ENCODE measurements around the gene NXPH2.

Gene NXPH2

DNA sequence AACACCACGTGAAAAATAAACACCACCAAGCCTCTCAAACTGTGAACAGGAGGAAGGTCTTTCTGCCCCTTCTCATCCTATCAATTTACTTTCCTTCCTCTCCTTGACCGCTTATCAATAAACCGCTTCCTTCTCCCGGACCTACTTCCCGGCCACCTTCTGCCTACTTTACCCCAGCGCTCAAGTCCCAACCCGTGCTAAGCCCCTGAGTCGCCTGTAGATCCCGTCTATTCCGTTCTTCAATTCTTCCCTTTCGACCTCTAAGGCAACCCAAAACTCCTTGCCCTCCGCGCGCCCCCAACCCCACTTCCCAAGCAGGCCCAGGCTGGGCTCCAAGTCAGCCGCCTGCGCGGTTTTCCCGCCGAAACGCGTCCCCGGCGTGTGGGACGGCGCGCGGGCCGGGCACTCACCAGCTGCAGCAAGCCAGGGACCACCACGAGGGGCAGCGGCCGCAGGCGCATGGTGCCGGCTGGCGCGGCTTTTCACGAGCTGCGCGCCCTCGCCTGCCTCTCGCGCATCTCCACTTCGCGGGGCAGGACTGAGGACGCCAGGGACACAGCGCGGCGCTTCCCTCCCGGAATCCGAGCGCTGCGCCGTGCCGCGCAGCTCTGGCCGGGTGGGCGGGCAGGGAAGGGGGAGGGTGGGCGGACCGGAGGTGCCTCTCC, at the start of gene NXPH2:
TSS of gene NXPH2 (minus strand) at position 610 of the 665 bp plus-strand sequence. CDS start at position 461, 149 bp downstream.
- DNase-seq: no peak

DNA sequence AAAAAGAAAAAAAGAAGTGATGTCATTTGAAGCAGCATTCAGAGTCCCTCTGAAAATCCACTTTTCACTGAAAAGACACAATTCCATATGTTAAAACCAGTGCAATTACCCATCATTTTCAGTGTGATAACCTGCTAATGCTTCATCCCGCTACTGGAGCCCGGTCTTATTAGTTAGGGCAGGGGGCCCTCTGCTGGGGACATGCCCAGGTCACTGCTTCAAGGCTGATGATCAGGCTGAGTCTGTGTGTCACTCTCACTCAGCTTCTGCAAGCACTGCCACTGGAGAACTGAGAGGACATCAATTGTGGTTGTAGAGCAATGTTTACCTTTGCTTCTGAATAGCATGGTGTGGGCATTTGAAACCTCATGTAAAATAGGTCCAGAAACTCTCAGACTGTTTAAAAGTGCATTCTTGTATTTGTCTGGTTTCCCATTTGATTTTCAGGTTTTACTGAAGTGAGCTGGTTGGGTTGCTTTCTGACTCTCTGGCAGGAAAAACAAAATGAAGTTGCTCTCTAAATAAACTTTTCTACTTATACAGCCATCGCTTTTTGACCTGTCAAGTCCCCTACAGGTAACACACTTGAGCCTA, 49.2 kb upstream of the NXPH2 start:
- peak; percentile 9 for DNase-seq

DNA sequence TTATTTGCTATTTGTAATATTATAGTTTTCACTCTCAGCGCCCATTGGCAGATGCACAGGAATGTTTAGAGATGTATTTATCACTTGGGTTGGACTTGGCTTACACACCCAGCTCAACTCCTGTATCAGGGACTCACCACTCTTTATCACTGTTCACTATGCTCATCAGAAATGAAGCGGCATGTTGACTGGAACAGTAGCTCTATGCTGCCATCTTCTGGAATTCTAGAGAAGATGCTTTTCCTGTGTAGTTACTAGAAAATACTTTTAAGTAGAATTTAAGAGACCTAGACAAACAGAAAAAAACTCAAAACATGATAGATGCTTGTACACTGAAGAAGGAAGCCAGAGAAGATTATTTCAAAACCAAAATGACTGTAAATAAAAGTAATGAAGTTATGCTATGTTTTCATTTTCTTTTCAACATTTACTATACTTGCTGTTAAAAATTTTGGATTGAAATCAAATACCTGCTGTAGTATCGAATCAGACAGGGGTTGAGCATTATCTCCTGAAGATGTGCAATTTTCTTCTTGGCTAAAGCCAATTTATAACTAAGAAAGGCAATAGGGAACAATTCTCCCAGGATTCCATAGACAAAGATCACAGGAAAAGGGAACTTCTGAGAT, 47.4 kb upstream of the NXPH2 start:
- peak; percentile 55 for DNase-seq

DNA sequence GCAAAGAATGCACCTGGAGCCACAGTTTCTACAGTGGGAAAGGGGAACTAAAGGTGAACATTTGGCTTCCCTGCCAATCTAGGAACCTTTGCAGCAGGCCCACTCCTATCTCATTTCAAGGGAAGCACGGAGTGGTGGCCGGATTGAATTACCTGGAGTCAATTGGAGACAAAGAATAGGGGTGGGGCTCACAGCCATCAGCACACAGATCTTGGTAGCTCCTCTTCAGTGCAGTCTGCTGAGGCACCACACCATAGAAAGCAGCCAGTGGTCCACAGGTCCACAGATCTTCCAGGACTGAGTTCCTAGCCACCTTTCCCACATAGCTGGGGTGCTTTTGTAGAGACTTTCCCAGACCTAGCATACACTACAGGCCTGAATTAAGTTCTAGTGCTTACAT, 43.5 kb upstream of the NXPH2 start:
- no peak for DNase-seq

DNA sequence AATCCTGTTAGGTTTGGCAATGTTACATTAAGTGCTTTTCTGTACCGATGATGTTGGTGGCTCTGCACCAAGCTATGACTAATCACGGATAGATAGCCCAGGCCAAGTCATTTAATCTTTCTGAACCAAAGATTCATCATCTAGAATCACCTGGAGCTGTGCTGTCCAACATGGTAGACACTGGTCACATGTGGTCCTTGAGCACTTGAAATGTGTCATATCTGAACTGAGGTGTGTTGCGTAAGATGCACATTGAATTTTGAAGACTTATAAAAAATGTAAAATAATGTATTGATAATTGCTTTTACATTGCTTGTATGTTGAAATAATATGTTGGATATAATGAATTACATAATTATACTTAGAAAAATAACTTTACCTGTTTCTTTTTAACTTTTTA, 39.8 kb upstream of the NXPH2 start:
- no peak for DNase-seq

DNA sequence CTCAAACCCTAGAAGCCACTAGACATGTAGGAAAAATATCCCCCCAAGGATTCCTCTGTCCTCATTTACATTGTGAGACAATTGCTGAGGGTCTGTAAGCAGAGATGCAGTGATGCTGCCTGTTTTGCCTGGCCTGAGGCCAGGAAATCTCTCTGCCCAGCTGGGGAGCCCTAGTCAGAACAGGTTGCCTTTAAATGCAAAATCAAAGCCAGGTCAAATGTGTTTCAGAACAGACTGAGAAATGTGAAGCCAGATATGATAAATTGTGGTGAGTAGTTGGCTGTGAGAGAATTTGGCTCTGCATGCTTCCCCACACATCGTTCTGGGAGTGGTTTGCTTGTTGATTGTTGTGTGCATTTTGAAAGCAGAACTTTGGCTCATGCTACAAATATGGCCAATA, 38.4 kb upstream of the NXPH2 start:
- no peak for DNase-seq

DNA sequence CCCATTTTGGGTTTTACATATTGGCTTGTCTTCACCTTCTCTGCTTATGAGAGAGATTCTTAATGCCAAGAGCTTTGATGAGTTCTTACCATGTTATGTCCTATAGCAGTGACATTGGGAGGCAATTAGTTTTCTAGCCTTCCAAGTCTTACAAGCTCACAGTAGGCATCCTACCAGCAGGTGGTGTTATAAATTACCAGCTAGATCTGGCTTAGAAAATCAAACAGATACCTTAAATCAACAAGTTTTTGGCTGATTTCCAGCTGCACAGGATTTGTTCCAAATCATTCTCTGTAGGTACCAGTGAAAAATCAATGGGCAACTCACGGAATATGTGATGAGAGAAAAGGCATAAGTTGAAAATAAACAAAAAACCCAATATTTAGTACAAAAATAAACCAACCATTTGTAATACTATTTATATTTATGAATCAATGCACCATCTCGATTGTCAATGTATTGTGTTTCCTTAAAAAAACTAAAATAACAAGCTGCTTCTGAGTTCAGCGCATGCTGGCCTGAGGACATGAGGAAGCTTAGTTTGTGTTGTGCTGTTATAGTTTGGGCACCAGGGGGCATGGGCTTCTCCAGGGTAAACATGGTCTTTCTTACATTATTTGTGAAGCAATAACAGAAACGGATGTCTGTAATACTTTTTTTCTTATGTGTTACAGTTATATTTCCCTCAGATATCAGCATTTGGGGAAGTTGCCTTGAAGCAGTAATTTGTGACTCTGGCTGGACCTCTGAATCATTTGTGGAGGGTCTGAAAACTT, 34.1 kb upstream of the NXPH2 start:
- DNase-seq: no peak

DNA sequence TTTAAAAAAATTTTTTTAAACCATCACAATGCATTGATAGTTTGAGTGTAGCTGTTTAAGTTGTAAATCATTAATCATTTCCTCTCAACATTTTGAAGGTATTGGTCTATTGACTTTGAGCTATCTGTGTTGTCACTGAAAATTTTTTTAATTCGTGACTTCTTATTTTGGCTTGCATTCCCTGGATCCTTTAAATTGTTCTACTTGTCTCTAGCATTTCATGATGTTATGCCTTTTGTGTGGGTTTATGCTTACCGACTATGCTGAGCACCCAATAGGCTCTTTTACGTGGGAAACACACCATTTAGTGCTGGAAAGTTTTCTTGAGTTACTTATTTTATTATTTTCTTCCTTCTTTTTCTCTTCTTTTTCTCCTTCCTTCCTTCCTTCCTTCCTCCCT, 31.2 kb upstream of the NXPH2 start:
- DNase-seq: no peak

DNA sequence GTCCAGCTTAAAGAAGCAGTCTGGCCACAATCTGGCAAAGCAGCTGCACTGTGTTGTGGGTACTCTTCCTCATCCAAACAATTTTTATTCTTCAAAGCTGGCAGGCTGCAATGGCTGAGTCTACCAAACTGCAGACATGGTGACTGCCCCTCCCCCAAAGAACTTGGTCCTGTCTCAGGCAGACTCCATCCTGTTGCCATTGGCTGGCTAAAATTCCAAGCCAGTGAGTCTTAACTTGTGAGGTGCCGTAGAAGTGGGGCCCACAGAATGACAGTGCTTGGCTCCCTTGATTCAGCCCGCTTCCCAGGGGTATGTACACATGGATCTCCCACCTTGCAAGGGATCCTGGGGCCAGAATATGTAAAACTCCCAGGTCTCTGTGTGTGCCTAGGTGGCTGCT, 14.5 kb upstream of the NXPH2 start:
- DNase-seq: no peak

DNA sequence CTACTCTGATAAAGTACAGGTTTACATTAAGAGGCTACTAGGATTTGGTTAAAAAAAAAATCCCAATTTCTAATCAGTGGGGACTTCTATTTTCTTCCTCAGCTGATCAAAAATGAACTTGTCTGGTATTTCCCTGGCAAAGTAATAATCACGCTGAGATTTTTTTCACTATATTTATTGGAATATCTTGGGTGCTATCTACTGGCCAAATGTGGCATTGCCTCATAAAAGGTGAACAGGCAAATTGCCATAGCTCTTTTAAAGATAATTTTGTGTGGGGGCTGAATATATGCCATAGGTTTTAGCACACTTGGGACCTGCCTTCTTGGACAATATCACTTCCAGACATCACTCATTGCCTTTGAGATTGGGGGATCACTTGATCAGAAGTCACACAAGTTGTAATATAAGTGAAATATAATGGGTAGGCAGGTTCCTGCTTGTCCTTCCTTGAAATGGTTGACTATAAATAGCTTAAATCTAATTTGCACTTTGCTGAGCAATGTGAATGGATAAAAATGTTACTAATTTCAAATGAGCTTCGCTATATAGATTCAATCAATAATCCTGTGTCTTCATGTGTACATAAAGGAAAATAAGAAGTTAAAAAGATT, 7.0 kb upstream of the NXPH2 start:
- peak; percentile 22 for DNase-seq

DNA sequence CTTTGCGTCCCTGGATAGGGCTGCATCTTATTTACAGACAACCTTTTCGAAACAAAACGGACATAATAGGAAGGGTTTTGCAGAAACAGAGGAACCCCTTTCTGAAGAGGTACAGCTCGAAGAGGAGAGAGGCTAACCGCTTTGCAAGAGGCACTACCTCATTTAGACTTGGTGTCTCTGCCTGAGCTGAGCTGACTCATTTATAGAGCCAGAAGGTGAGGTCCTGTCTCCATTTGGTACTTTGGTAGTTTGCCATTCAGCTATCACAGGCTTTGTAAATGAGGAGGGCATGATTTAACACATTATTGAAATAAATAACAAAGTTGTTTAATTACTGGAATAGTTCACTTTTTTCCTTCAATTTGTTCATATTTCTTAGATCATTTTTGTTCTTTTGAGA, 2.2 kb upstream of the NXPH2 start:
- DNase-seq: no peak

DNA sequence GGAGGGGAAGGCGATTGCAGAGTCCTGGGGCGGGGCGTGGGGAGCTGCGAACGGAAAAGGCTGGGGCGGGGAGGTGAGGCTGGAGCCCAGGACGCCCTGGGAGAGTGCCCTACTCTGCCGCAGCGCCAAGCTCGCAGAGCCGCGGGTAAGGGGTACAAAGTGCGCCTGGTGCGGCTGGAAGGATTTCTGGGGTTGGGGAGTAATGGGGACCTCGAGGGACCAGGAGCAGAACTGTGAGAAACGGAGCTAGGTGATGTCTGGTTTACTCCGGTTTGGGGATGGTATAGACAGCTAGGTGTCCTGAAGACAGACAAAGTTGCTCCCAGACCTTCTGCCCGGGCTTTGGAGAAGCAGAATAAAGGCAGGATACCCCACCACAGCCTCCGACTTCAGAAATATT, 718 bp upstream of the NXPH2 start:
- no peak for DNase-seq

DNA sequence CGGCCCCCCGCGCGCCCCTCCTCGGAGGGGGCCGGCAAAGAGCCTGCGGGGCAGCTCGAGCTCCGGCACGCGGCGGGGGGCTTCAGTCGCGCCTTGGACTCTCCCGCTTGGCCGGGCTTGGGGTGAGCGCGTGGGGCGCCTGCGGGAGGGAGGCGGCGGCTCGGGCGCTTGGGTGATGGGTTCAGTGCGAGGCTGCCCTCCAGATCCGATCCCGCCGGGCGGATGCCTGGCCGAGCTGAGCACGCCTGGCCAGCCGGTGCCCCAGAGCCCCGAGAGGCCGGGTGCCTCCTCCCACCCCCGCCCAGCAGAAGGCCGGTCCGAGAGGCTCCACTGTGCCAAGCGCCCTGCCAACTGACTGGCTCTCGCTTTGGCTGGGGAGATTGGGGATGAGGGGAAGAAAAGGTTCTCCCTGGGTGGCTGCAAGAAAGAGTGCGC, 273 bp upstream of the NXPH2 start:
- no peak for DNase-seq

DNA sequence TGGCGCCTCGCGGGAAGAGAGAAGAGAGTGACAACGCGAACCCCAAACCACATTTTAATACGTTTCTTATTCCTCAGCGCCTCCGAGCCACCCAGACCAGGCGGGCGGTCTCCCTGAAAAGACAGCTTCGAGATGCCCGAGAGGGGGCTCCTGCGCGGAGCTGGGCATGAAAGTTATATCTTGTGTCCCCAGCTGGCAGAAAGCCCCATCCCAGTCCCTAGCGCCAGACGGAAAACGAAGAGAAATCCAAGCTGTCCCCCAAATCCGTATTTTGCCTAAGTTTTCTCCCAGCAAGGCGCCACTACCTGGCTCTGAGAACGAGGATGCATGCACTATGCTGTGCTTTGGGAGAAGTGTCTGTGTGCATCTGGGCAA, 797 bp downstream of the NXPH2 start:
- no peak for DNase-seq

DNA sequence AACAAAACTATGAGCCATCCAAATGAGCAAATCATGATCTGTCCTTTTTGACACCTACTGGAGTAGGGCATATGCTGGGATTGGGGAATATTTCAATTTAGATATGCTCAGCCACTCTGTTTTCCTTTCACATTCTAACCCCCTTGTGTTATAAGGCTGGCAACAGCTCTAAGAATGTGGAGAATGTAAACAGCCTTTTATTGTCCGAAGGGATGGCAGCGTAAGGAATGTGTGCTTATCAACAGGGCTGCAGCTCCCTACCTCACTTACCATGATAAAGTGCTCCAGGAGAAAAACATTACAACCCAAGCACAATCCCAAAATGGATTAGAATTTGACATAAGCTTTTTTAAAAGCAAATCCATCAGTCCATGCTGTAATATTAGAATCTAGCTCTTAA, 2.2 kb downstream of the NXPH2 start:
- DNase-seq: no peak

DNA sequence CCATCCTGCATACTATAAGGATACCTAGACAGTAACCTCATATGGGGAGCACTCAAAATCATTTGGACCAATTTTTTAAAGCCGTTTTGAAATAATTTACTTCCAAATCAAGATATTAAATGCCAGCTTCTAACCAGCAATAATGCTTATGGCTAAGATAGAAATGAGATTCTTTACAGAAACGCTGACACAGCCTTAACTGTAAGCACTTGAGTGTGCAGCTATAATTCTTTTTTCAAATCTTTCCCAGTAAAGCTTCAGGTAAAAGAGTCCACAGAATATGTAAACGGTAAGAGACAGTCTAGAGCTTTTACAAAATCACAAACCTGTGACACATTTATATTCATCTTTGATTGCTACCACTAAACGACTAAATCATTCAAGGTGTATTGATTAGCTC, 4.5 kb downstream of the NXPH2 start:
- DNase-seq: no peak

DNA sequence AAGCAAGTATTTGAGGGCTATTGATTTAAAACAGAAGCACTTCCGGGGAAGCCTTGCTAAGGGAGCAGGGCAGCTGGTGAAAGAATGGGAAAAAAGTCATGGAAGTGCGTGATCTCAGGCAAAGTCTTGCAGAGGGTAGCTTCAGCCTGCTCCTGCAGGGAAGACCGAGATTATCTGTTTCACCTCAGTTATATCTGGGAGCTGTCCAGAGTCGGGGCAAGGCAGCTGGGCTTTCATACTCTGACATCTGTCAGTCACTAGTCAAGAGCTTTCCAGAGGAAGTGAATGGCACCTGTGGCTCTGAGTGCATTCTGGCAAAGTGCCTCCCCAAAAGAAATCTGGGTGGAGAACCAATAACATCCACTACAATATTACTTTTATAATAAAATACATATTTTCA, 8.7 kb downstream of the NXPH2 start:
- DNase-seq: no peak

DNA sequence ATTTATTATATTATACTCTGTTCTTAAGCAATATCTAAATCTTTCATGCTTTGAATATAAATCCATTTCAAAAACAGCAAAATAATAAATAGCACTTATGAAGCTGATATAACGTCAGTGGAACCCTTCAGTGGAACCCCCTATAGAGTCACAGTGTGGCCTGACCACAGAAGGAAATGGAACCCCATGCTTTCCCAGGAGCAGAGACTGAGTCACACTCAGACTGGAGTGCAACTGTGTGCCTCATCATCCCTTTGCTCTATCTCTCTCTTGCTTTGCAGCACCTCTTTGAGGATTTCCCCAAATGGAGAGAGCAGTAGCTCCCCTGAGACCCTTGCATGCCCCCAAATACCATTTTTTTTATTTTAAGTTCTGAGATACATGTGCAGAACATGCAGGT, 13.1 kb downstream of the NXPH2 start:
- no peak for DNase-seq

DNA sequence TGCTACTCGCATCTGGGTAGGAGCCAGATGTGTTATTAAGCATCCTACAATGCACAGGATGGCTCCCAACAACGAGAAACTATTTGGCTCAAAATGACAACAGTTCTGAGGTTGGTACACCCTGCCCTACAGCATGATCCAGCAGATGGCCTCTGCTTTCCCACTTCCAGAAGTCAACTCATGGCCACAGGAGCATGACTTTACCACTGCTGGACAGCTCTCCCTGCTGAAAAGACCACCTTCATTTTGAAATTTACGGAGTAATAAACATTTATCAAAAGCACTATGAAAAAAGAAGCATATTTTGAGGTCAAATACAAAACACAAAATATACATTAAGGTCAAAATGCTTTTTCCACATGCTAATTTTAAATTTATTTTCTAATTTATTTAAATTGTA, 13.7 kb downstream of the NXPH2 start:
- no peak for DNase-seq

DNA sequence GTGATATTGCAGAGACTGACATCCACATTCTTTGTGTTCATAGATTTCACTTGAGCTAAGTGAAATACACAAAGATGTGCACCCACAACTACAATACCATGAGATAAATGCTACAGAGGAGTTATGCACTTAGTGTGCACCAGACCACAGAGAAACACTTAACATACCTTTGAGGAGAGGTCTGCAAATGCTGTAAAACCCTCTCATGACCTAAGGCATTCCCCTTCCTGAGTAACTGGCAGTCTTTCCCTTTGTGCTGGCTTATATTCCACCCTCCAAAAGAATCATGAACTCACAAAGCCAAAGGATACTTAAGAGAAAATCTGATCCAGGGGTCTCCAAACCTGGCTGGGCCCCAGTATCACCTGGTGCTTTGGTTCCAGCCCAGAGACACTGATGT, 16.2 kb downstream of the NXPH2 start:
- DNase-seq: no peak

DNA sequence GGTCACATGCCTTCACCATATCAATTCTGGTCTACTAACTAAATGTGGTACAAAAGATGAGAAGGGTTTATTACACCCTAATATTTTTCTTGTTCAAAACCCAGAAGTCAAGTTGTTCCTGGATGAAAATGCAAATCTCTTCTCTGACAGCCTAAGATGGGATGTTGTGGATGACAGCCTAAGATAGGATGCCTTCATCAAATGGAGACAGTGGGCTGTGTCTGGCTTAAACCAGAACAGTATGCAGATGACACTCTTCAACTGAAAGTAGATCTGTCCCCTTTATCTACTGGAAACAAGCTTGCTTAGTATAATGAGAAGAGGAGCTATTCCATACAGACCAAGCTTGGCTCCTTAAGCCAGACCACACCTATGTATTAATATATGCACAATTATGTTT, 17.7 kb downstream of the NXPH2 start:
- no peak for DNase-seq

DNA sequence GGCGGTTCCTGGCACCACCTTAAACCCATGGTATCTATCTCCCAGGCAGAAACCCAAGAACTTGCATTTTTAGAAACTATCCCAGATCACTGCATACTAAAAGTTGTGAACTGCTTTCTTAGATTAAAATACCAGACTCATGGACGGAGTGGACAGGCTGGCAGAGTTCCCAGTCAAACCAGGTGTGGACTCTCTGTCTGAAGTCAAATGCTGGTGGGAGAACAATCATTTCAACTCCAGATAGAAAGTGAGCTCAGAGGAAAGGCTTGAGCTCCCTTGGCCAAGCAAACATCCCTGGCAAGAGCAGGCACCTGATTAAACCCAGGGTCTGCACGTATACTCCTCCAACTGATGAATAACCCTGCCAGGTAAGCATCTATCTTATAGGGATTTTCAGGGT, 19.5 kb downstream of the NXPH2 start:
- no peak for DNase-seq

DNA sequence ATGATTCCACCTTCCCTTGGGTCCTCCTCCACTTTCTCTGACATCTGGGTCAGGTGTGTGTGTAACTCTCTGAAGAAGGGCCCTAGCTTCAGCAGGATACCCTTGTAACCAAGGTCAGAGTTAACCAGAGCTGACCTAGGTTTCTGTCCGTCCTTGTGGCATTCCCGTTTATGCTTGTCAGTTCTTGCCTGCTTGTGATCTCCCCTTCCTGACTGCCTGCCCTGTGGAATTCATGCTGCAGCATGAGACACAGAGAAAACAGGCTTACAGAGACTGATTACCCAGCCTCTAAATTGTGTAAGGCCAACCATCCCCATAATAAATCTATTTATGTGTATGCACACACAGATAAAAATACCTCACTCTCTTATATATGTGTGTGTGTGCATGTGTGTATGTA, 22.8 kb downstream of the NXPH2 start:
- no peak for DNase-seq
